Measurements from ENCODE around the gene FUCA1.

GRCh38 chr1:23843644-23844043 lies 24.4 kb downstream of the FUCA1 start:
- TF ChIP-seq EZH2phosphoT487 (IDR thresholded peaks at IDR 0.05; ENCODE audit: insufficient read depth, low read depth), result no peak
- no peak for TF ChIP-seq EZH2 (IDR thresholded peaks at IDR 0.05; ENCODE audit: insufficient read depth, poor library complexity, severe bottlenecking)
